Right ventricle myocardium superior (tissue), 1 donor: ENCODE results near the gene POP4. TPM values are rescaled to one million over a fixed set of nuclear protein-coding genes. Genes with fewer than 3 reads are reported as not detected.

Source experiments
- total RNA-seq: library from RNA; stranded (reverse); fragmentation: NEBNext Ultra II Directional; extraction: Animal tissue kit (Norgen Biotek cat#: 25700); gene quantifications from one replicate; pipeline ENCODE4 v1.2.1, GENCODE V29; 2021
- donor health status: DM: no; HTN: yes; CAD: no; lungs with severe emphysema.

Gene POP4
- total RNA-seq, 1 donor from 2014 or later, result 46.9 TPM

Other genes with a start within 250 kb of the POP4 start
- not detected for gene VSTM2B, start 80.3 kb upstream of the POP4 start, total RNA-seq
- gene PLEKHF1, start 59.2 kb downstream of the POP4 start, total RNA-seq, result 39.9 TPM
- gene C19orf12, start 109.0 kb downstream of the POP4 start, total RNA-seq, result 59.9 TPM
- 4.1 TPM for gene CCNE1, start 205.7 kb downstream of the POP4 start, total RNA-seq